GM12874 (cell line): ENCODE data around the gene ADAMTS3.

Experiments
- TF ChIP-seq, protein P1 (sequence below): IDR thresholded peaks from 2 replicates; pipeline ENCODE4 v1.5.1; 2011; ENCODE audit warnings: low read depth, mild to moderate bottlenecking, control low read depth, low read length, moderate library complexity; ENCODE audit not compliant: insufficient read depth

Gene ADAMTS3

DNA sequence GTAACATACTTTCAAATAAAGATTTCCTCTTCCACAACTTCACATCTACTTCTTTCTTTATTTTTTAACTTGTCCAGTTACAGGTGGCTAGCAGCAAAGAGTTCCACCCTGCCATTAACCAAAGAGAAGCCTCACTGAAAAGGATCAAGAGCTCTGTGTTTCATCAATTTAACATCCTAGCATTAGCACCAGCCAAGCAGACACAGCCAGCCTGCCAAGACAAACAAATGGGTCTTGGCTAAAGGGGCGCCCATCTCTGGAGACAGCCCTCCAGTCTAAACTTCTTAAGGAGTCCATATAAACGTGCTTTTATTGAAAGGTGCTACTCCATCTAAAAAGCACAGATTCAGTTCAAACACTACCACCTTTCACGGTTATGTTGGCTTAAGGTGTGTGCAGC, 105.3 kb downstream of the ADAMTS3 start:
- TF ChIP-seq, protein P1, sequence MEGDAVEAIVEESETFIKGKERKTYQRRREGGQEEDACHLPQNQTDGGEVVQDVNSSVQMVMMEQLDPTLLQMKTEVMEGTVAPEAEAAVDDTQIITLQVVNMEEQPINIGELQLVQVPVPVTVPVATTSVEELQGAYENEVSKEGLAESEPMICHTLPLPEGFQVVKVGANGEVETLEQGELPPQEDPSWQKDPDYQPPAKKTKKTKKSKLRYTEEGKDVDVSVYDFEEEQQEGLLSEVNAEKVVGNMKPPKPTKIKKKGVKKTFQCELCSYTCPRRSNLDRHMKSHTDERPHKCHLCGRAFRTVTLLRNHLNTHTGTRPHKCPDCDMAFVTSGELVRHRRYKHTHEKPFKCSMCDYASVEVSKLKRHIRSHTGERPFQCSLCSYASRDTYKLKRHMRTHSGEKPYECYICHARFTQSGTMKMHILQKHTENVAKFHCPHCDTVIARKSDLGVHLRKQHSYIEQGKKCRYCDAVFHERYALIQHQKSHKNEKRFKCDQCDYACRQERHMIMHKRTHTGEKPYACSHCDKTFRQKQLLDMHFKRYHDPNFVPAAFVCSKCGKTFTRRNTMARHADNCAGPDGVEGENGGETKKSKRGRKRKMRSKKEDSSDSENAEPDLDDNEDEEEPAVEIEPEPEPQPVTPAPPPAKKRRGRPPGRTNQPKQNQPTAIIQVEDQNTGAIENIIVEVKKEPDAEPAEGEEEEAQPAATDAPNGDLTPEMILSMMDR: no peak

- TF ChIP-seq, protein P1: no peak
Observed at GRCh38 chr4:72457158-72457557, 111.9 kb downstream of the ADAMTS3 start.

- TF ChIP-seq, protein P1: no peak
Observed at GRCh38 chr4:72451349-72451748, 117.7 kb downstream of the ADAMTS3 start.

- TF ChIP-seq, protein P1: no peak
Observed at GRCh38 chr4:72449705-72450104, 119.3 kb downstream of the ADAMTS3 start.

GRCh38 chr4:72448231-72448630, 120.8 kb downstream of the ADAMTS3 start:
- TF ChIP-seq, protein P1: no peak

DNA sequence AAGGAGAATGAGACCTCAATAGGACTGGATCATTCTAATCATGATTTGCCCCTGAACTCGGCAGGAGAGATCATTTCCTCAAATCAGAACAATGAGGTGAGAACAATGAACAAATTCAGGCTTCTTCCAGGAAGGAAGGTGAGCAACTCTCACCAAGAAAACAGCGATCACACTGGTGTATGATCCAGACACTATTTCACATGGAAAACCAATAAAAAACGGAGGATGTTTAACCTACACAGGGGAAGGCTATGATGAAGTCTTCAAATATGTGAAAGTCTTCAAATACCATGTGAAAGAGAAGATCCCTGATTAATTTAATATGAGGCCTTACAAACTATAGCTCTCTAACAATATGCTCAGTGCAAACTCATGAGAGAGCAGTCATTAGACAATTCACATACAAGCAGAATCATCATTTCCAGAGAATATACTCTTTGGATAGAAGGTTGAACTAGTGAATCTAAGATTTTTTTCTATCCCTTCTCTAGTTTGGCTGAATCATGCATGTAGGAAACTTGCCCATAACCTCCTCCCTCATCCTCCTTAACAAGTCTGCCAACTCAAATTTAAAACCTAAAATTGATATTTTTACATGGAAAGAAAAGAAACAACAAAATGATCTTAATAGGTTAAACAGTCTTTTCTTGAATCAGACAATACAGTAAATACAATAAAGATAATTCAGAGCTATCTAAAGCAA, 122.5 kb downstream of the ADAMTS3 start:
- TF ChIP-seq, protein P1: no peak

GRCh38 chr4:72444092-72444491, 124.9 kb downstream of the ADAMTS3 start:
- TF ChIP-seq, protein P1: no peak
